Heart left ventricle (tissue), 16 donors: ENCODE measurements around the gene LDAH. TPM values are rescaled to one million over a fixed set of nuclear protein-coding genes. Genes with fewer than 3 reads are reported as not detected.

ENCODE experiments used
- ATAC-seq, 4 donors: fragments of 200-7000 bp; cut with Tn5 transposase; one replicate each; pipeline ENCODE4 v1.9.1; 2020 to 2022; ENCODE audit warnings: moderate library complexity in 4 of 4, mild to moderate bottlenecking in 3 of 4, moderate number of reproducible peaks in 1 of 4
- DNase-seq, 5 donors: peaks; one replicate each; pipeline ENCODE4 v3.0.0-alpha.2; 2020
- H3K27ac ChIP-seq, 12 donors: fragments of 200-600 bp; sonication (generic) in 4 of 12; one replicate each; pipeline versions ENCODE4 v1.5.0 to v1.8.0; 2016 to 2022; ENCODE audit warnings: mild to moderate bottlenecking in 2 of 12
- H3K27me3 ChIP-seq, 9 donors: fragments of 200-600 bp; sonication (generic) in 2 of 9; one replicate each; pipeline versions ENCODE4 v1.5.1 to v1.8.0; 2016 to 2022; ENCODE audit warnings: mild to moderate bottlenecking in 3 of 9
- H3K36me3 ChIP-seq, 9 donors: fragments of 200-600 bp; sonication (generic) in 2 of 9; one replicate each; pipeline versions ENCODE4 v1.5.0 to v1.8.0; 2018 to 2022; ENCODE audit warnings: mild to moderate bottlenecking in 2 of 9
- H3K4me1 ChIP-seq, 12 donors: fragments of 200-600 bp; sonication (generic) in 4 of 12; one replicate each; pipeline versions ENCODE4 v1.5.0 to v1.8.0; 2016 to 2022; ENCODE audit warnings: mild to moderate bottlenecking in 3 of 12
- H3K4me3 ChIP-seq, 12 donors: fragments of 200-600 bp; sonication (generic) in 4 of 12; one replicate each; pipeline versions ENCODE4 v1.5.0 to v1.8.0; 2017 to 2022; ENCODE audit warnings: mild to moderate bottlenecking in 9 of 12, moderate library complexity in 4 of 12
- H3K9me3 ChIP-seq, 12 donors: fragments of 200-600 bp; sonication (generic) in 4 of 12; one replicate each; pipeline versions ENCODE4 v1.5.0 to v1.8.0; 2016 to 2022; ENCODE audit warnings: mild to moderate bottlenecking in 1 of 12
- CTCF ChIP-seq, 12 donors: fragments of 200-600 bp; sonication (generic) in 4 of 12; IDR thresholded peaks; one replicate each; pipeline versions ENCODE4 v1.5.0 to v1.8.0; 2018 to 2022; ENCODE audit warnings: antibody characterized with exemption in 12 of 12, mild to moderate bottlenecking in 5 of 12
- POLR2A ChIP-seq, 2 donors: fragments of 450-650 bp; IDR thresholded peaks; one replicate each; pipeline ENCODE4 v1.6.1; 2017; ENCODE audit warnings: antibody characterized with exemption in 2 of 2, mild to moderate bottlenecking in 2 of 2, moderate library complexity in 2 of 2
- WGBS, 4 donors: extraction: QIAGEN DNeasy Blood & Tissue Kit in 2 of 4; methylation state at CpG; one replicate each; pipeline versions ENCODE4 v1.1.5 to v1.1.7; 2013 to 2018; 5-methylcytosine and 5-hydroxymethylcytosine counted together
- intact Hi-C, 10 donors: fragments of 100-400 bp; cut with DNase I; formaldehyde crosslinking; loops; one replicate each; pipeline versions ENCODE4 v1.11.1 to v1.14.2; 2022
- polyA plus RNA-seq, 2 donors: library from polyadenylated mRNA; stranded (reverse); fragments of 200-250 nt; gene quantifications; one replicate each; pipeline ENCODE4 v1.2.3, GENCODE V29; 2013
- total RNA-seq, 9 donors: library from RNA; depleted of rRNA in 2 of 9; stranded (reverse); fragments of >200 nt in 2 of 9; fragmentation: NEBNext Ultra II Directional in 3 of 9; extraction: Animal tissue kit (Norgen Biotek cat#: 25700) in 3 of 9; gene quantifications; one replicate each; pipeline versions ENCODE4 v1.1.0 to v1.2.4, GENCODE V29; 2016 to 2023
- donor health status: ischemic (EF 13 %, LVEDD 7.1; RV severe dilation, severe dysfunction).
- donor health status: healthy with polysubstance abuse.
- donor health status: DM: no; HTN: yes; CAD: no.
- donor health status: DM: no; HTN: no; CAD: no.
- donor health status: ischemic (EF 25% LVEDD 6.9; RV normal size, moderate dysfunction).
- donor health status: ischemic (EF 25% LVEDD 5.7; RV mildly dilated, moderate dysfunction).
- donor health status: healthy.
- donor health status: DM: yes; HTN: yes; CAD: no.
- donor health status: ischemic (EF 35%, LVEDD 5.7; RV mildly dilated, moderate dysfunction).
- donor health status: nonischemic (EF 11% LVEDD 7.7; RV severe dilation, severe dysfunction).
- donor health status: DM: yes; HTN: yes; CAD: no.
- donor health status: PGD.
- donor health status: ischemic (EF 29% LVEDD 5.4; RV normal size, mild dysfunction).
- donor health status: nonischemic (EF 23%, LVEDD 6.1; RV moderate dilation, normal function).

Gene LDAH
- total and polyA plus RNA-seq, 11 donors, result 2.2 to 13.2 (median 6.7) TPM

- TF ChIP-seq CTCF (IDR thresholded peaks at IDR 0.05) (no peak), POLR2A (IDR thresholded peaks at IDR 0.05) (no peak)
- no peaks in the 10 kb centered on the region for H3K36me3 ChIP-seq
- ATAC-seq (no peak), DNase-seq (no peak)
- no peak overlapping the region for H3K4me3 ChIP-seq
- H3K9me3 ChIP-seq, result no peaks in the 10 kb centered on the region
- no peaks in the 10 kb centered on the region for H3K27me3 ChIP-seq
- intact Hi-C loops, result no loop called here
- WGBS, 4 donors, result 91 to 96% (median 96%) methylated on average over 1 of the region's 1 CpG
- H3K27ac ChIP-seq, result no peak overlapping the region
- H3K4me1 ChIP-seq, result peaks cover 0 to 6% (median 0%) of the 10 kb centered on the region in 12 donors
These were observed 7.7 kb downstream of the LDAH start for GRCh38 chr2:20815216-20815615.

GRCh38 chr2:20812779-20813178, 10.1 kb downstream of the LDAH start:
- Histone ChIP-seq H3K4me3 (no peak overlapping the region), H3K27ac (no peak overlapping the region), H3K27me3 (no peaks in the 10 kb centered on the region), H3K9me3 (no peaks in the 10 kb centered on the region), H3K4me1 (peaks cover 0 to 3% (median 0%) of the 10 kb centered on the region in 12 donors), H3K36me3 (no peaks in the 10 kb centered on the region)
- no peak for TF ChIP-seq POLR2A (IDR thresholded peaks at IDR 0.05)
- no peak for TF ChIP-seq CTCF (IDR thresholded peaks at IDR 0.05)
- DNase-seq (no peak), ATAC-seq (no peak)
- intact Hi-C loops, result no loop called here
- 73 to 86% (median 79%) methylated on average over 2 of the region's 2 CpGs for WGBS, 4 donors

DNA sequence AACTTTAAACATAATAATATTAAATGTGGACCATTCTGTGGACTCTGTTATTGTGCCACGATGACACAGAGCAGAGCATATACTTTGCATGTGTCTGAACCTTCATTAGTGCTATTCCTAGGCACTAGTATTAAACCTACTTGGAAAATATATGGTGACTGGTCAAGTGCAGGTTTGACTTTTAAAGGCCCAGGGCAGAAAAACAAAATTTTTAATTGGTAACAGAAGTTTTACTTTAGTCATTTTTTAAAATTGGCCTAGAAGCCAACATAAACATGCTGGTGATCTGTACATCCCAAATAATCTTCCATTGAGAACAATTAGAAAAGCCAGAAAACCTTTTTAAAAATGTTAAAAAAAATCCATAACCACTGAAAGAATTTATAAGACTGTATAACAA, 16.6 kb downstream of the LDAH start:
- Histone ChIP-seq H3K27me3 (no peaks in the 10 kb centered on the region), H3K27ac (no peak overlapping the region), H3K4me3 (no peak overlapping the region), H3K4me1 (no peaks in the 10 kb centered on the region), H3K36me3 (no peaks in the 10 kb centered on the region), H3K9me3 (no peaks in the 10 kb centered on the region)
- DNase-seq, result no peak
- intact Hi-C loops, result no loop called here
- no peak for TF ChIP-seq CTCF (IDR thresholded peaks at IDR 0.05)
- TF ChIP-seq POLR2A (IDR thresholded peaks at IDR 0.05), result no peak
- ATAC-seq, result no peak
- WGBS, 4 donors, result 57 to 84% (median 76%) methylated on average over 1 of the region's 1 CpG

DNA sequence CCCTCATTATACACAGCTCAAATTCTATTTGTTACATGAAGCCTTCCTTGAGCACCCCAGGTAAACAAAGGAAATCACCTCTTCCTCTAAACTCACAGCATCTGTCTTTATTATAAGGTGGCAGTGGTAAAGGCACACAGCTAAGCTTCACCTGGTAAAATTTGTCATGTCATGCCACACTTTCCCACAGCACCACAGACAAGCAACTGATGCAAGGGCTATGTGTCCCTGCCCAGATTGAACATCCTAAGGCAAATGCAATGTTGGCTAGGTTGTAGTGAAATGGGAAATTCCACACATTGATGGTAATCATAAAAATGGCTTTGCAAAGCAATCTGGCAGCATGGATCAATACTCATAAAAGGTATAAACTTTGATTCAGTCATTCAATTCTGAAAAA, 18.9 kb downstream of the LDAH start:
- TF ChIP-seq POLR2A (IDR thresholded peaks at IDR 0.05) (no peak), CTCF (IDR thresholded peaks at IDR 0.05) (no peak)
- no peak for ATAC-seq

More for the DNA sequence above, 18.9 kb downstream of the LDAH start:
- Histone ChIP-seq H3K27me3 (no peaks in the 10 kb centered on the region), H3K36me3 (peaks cover 0 to 6% (median 0%) of the 10 kb centered on the region in 9 donors), H3K4me1 (no peaks in the 10 kb centered on the region), H3K9me3 (no peaks in the 10 kb centered on the region), H3K4me3 (no peak overlapping the region), H3K27ac (no peak overlapping the region)
- DNase-seq, result no peak
- intact Hi-C loops, result no loop called here
